ENCODE data around the gene SELENOI.

Gene SELENOI

DNA sequence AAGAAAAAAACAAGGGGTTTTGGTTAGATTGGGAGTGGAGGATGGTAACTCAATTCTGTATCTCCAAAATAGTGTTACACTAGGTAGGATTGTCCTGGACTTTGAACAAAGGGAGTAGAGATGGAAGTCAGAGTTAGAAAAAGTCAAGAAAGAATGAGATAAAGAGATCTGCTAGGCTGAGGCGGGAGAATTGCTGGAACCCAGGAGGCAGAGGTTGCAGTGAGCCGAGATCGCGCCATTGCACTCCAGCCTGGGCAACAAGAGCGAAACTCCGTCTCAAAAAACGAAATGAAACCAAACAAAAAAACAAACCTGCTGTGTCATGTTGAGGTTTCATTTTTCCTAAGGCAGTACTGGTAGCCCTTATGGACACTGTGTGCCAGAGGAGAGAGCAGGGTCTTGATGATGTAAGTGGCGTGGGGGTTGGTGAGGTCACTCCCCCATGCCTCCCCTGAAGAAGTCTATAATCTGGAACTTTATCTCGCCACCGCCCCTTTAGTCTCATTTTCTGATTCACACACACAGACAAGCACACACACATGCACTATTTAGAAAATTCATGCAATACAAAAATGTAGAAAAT lies 66.2 kb downstream of the SELENOI start:
- DNase-seq = peak in 1 of 2 experiments; percentile 9

DNA sequence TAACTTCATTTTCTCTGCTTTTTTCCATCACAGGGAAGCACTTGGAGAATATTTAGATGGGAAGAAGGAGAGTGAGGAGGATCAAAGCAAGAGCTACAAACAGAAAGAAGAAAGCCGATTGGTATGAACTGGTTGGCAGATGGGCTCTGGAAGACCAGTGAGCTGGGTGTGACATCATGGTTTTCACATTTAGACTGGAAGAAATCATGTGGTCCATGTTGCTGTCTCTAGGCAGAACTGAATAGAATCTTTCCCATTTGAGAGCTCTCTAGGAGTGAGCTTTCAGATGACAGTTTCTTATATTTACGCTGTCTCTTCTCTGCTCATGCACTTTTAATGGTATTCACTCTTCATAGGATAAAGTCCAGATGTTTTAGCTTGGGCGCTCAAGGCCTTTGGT lies 68.4 kb downstream of the SELENOI start:
- no peak for DNase-seq

DNA sequence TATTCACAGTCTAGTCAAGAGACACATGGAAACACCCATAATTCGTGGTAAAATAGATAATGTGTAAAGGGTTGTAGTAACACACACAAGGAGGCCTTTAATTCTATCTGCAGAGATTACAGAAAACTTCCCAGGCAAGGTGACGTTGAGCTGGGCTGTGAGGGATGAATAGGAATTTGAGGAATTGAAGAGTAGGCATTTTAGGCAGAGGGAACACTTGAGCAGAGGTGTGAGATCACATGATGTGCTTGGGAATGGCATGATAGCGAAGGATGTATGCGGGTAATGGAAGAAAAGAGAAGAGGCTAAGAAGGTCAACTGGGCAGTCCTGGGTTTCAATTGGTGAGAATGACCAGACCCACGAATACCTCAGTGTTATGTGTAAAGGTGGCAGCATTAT lies 76.0 kb downstream of the SELENOI start:
- DNase-seq = no peak

GRCh38 chr2:26422947-26423629 lies 77.1 kb downstream of the SELENOI start:
- no peak for DNase-seq

GRCh38 chr2:26423750-26424149 lies 77.8 kb downstream of the SELENOI start:
- no peak for DNase-seq

- DNase-seq = no peak
These were observed 78.3 kb downstream of the SELENOI start for GRCh38 chr2:26424221-26424620.

- DNase-seq = no peak
These were observed 82.9 kb downstream of the SELENOI start for GRCh38 chr2:26428846-26429245.

- DNase-seq = no peak
These were observed 84.0 kb downstream of the SELENOI start for GRCh38 chr2:26429779-26430578.

DNA sequence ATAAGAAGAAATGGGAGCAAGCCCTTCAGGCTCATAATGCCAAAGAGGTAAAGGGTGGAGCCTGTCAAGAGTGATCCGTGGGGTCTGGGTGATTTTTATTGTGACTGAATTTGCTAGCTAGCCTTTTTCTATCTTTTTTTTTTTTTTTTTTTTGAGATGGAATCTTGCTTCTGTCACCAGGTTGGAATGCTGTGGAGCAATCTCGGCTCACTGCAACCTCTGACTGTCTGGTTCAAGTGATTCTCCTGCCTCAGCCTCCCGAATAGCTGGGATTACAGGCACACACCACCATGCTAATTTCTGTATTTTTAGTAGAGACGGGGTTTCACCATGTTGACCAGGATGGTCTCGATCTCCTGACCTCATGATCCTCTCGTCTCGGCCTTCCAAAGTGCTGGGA lies 84.9 kb downstream of the SELENOI start:
- DNase-seq = no peak

- DNase-seq = no peak
These were observed 86.4 kb downstream of the SELENOI start for GRCh38 chr2:26432363-26432762.

DNA sequence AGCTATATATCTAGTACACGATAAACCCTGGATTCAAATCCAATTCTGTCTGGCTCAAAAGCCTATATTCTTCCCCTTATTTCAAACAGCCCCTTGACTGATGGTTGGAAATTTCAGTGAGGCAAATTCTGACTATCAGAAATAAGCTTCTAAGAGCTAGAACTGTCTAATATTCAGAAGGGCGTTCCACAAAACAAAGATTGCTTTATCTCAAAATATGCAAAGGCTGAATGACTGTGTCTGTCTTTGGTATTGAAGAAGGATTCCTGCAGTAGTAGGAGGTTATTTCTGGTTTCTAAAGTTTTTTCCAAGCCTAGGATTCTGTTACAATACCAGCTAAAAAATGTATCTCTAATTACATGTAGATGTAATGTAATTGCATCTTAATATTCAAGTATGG lies 86.9 kb downstream of the SELENOI start:
- DNase-seq = no peak

DNA sequence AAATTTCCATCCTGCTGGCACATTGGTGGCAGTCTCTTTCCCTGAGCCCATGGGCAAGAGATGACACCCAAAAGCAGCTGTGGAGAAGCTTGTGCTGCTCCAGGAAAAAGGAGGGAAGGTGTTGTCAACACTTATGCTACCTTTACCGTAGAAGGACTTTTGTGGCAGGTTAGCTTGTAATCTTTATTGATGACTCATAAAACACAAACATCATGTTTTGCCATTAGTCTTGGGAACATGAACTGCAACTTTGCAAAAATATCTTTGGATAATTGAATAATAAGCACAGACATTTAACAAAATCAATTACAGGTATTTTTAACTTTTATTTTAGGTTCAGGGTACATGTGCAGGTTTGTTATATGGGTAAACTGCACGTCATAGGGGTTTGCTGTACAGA lies 89.2 kb downstream of the SELENOI start:
- DNase-seq = no peak

DNA sequence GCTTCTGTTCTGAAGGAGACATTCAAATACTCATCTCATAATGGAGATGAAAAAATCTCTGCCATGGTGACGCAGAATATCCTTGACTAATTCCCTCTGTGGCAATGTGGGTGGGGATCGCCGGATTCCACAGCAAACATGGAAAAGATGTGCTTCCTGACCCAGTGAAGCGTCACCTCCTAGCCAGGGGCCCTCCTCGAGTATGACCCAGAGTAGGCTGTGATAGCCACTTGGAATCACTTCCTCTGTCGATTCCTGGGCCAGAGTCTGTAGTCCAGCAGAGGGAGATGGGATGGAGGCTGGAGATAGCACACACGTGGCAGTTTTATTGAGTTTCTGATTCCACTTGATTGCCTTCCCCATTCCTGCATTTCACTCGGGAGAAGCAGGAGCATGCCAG lies 92.6 kb downstream of the SELENOI start:
- no peak for DNase-seq

DNA sequence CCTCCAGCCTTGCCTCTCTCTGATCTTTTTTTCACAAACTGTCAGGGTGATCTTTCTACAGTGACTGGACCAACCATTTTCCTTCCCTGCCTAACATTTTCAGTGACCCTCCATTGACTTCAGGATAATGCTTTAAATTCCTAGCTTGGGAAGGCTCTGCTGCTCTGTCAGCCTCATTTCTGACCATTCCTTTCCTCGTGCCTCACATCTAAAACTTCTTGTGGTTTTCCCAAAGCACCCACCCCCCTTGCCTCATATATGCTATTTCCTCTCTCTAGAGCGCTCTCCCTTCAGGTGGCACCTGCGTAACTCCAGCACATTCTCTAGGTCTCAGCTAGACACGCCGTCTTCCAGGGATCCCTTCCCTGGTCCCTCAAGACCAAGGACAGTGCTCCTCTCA lies 93.0 kb downstream of the SELENOI start:
- no peak for DNase-seq

- no peak for DNase-seq
These were observed 96.4 kb downstream of the SELENOI start for GRCh38 chr2:26442301-26442700.

GRCh38 chr2:26442707-26443106 lies 96.8 kb downstream of the SELENOI start:
- no peak for DNase-seq

GRCh38 chr2:26444236-26444635 lies 98.3 kb downstream of the SELENOI start:
- DNase-seq = no peak

Data from activated CD4-positive, alpha-beta T cell treated with anti-CD3 and anti-CD28 coated beads, Interleukin-2, amount 50 U/mL, for 48 hours (primary cell).